Urothelium cell line (cell line): ENCODE results near the gene AMZ2.
"Not testable (repeated sequence)": the region's sequence is repeated elsewhere in the genome, so short reads cannot be mapped to it uniquely, and the experiment has no call there.

ENCODE experiments used
- DNase-seq: peaks from one replicate; pipeline ENCODE4 v3.0.0; 2011; ENCODE audit warnings: low spot score, mixed read lengths
- FAIRE-seq: peaks from 2 replicates; lab custom pipeline; 2011; peaks lifted over from hg19 to GRCh38; lab: Jason Lieb, UNC

The AMZ2 gene

DNA sequence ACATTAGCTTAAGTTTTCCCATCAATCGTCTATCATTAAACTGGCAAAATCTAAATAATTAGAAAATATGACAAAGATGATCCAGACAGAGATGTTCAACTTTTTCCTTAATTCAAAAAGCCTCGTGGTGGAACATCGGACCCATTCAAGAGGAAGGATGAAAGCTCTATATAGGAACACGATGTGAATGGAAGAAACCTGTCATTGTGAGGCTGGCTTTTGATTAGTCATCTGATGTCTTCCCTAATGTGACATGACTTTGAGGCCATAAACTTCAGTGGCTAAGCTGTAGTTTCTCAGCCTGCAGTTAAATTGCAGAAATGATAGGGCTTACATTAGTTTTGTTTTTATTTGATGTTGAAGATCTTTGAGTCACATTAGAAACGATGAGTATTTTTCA lies 1.0 kb downstream of the AMZ2 start:
- DNase-seq = no peak
- FAIRE-seq = no peak

DNA sequence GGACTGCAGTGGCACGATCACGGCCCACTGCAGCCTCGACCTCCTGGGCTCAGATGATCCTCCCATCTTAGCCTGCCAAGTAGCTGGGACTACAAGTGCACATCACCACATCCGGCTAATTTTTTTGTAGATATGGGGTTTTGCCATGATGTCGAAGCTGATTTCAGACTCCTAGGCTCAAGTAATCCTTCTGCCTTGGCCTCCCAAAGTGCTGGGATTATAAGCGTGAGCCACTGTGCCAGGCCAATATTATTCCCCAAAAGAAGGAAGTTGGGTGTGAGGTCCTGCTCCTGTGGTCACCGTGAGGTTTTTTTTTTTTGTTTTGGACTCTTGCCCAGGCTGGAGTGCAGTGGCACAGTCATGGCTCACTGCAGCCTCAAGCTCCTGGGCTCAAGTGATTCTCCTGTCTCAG lies 1.5 kb downstream of the AMZ2 start:
- no peak for DNase-seq
- no peak for FAIRE-seq

DNA sequence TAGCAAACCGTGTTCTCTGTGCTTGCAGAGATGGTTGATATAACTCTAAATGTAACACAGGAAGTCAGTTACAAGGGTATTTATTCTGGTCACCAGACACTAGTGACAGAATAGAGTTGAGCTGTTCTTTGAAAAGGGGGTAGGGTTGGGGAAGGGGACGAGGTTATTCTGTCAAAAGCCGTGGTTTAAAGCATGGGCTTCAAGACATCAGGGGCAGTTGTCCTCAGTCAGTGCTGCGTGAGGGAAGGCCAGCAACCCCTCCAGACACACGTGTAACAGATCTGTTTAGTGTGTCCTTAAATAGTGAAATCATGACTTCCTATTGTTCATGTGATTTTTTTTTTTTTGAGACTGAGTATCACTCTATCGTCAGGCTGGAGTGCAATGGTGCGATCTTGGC lies 5.6 kb downstream of the AMZ2 start:
- peak; percentile 56 for FAIRE-seq
- DNase-seq = not testable (repeated sequence)

DNA sequence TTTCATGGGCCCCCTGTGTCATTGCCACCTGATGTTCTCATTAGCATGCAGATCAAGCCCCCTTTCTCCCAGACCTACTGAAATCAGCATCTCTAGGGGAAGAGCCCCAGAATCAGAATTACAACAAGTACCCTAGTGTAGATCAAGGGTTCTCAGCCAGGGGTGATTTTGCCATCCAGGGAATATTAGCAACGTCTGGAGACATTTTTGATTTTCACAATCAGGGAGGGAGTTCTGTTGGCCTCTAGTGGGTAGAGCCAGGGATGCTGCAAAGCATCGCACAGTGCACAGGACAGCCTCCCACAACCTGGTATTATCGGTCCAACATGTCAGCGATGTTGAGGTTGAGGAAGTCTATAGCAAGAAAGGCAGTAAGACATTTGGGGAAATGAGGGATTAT lies 7.3 kb downstream of the AMZ2 start:
- no peak for FAIRE-seq

DNA sequence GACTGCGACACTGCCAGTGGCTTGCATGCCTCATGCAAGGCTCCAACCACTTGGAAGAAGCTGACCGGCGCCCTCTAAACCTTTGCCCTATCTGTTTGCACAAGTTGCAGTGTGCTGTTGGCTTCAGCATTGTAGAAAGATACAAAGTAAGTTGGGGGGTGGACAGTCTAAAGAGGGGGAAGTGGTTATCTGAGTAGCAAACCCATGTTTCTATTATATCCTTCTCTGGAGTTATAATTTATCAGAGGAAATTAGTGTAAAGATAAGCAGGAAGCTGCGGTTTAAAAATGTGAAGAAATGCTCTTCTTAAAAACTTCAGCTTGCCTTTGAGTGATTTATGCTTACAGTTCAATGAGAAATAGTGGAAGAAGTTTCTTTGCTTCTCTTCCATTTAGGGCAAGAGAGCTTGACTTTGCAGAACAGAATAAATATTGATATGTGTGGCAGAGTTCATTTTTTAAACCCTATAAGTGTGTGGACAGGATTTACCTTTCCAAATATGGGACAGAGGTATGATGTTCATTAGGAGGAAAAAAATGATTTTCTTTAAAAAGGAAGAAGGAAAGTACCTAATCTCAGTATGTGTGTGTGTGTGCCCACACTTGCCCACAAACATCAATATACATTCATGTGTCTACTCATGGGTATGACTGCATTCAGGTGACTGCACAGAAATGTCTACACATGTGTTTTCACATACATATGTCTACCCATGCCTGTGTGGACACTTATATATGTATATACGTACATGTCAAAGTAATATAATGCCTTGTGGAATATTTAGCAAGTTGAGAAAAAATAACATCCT lies 8.1 kb downstream of the AMZ2 start:
- DNase-seq (no peak), FAIRE-seq (no peak)

More for the DNA sequence above, 7.3 kb downstream of the AMZ2 start:
- no peak for DNase-seq

DNA sequence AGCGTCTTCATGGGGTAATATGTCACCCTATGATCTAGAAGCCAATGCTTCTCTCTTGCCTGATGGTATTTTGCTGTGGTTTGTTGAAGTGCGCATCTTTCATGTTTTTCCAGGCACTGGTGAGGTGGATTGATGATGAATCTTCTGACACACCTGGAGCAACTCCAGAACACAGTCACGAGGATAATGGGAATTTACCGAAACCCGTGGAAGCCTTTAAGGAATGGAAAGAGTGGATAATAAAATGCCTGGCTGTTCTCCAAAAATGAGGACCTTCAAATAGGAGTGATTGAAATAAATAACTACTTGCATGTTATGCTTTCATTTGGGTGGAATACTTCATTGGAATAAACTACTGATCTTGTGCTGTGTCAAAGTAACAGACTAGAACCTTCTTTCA lies 8.9 kb downstream of the AMZ2 start:
- not testable (repeated sequence) for DNase-seq, FAIRE-seq

DNA sequence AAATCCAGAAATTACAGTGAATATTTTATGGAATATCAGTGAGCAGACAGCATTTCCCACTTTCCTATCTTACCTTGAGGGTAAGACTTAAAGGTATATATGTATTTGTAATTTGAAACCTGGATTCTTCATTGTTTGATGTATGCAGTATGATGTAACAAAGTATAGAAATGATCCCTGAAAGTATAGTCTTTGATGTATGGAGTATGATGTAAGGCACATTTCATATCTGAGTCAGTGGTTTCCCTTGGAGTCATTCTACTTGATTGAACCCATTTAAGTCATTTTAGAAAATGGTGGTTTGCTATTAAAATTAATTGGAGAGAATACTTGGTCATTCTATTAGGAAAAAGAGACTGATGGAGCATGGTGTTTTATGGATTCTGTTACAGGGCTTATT lies 10.1 kb downstream of the AMZ2 start:
- DNase-seq (no peak), FAIRE-seq (no peak)

DNA sequence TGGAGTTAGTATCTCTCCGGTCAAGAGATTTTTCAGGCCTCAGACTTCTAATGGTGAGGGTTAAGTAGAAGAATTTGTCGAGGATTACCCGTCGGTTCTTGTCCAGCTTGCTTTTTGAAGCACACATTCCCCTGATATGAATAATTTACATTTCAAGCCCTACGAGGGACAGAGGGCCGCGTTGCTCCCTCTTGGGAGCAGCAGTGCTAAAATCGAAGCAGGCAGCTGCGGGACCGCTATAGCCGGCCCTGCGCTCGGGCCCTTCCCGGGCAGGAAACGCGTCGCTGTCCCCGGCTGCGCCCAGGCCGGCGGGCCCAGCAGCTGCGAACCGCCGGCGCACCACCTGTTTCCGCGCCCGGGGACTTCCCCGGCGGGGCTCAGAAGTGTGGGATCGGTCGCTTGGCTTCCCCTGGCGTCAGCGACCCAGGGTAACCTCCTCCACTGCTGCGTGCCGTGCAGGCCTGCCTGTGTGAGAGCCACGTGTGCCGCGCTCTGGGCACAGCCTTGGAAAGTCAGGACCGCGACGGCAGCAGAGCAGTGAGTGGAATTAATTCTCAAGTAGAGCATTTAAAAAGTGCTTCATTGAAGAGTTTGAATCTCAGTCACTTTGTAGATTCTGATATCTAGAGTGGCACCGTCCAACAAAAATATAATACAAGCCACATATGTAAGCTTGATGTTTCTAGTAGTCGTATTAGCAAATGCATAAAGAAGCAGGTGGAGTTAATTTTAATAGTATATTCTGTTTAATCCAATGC lies 11.2 kb downstream of the AMZ2 start:
- not testable (repeated sequence) for DNase-seq
- FAIRE-seq = peak; percentile 86

DNA sequence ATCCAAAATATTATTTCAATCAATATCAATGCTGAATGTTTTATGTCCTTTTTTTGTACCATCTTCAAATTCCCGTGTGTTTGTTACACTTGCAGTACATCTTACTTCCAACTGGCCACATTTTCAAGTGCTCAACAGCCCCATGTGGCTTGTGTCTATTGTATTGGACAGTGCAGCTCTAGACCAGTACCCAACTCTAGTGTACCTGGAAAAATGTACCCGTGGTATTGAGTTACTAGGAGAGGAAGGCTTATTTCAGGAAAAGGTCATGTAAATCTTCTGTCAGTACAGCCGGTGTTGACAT lies 11.8 kb downstream of the AMZ2 start:
- FAIRE-seq = peak; percentile 74
- DNase-seq = not testable (repeated sequence)

DNA sequence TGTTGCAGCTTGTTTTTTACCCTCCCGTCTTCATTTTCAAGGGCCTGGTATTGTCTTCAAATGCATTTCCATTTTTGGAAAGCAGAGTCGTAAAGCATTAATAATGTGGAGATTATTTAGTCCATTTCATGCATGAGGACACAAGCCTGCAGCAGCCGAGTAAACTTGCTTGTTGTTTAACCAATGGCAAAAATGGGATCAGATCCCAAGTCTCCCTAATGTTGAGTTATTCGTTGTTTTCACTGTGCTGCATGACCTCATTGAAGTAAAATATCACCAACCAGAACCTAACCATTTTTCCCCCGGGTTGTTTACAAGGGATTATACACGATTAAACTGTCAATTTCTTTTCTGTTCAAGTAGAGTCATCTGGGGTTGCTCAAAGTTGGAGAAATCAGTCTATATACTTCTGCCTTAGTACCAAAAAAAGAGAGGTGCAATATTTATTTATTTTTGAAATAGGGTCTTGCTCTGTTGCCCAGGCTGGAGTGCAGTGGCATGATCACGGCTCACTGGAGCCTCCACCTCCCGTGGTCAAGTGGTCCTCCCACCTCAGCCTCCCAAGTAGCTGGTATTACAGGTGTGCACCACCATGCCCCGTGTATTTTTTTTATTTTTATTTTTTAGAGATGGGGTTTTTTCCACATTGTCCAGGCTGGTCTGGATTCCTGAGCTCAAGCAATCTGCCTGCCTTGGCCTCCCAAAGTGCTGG lies 12.4 kb downstream of the AMZ2 start:
- DNase-seq = no peak
- no peak for FAIRE-seq

DNA sequence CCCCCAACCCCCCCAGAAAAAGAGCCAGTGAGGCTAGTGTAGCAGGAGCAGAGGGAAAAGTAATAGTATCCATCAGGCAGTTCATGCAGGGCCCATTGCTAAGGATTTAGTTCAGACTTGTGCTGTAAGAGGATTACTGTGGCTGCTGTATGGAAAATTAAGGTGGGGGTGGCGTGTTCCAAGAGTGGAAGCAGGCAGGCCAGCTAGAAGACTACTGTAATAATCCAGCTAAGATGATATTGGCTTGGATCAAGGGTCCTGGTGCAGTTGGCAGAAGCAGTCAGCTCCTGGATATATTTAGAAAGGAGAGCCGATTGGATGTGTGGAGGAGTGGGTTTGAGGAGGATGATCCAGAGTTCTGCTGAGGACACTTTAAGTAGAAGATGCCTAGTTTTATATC lies 14.6 kb downstream of the AMZ2 start:
- not testable (repeated sequence) for FAIRE-seq

DNA sequence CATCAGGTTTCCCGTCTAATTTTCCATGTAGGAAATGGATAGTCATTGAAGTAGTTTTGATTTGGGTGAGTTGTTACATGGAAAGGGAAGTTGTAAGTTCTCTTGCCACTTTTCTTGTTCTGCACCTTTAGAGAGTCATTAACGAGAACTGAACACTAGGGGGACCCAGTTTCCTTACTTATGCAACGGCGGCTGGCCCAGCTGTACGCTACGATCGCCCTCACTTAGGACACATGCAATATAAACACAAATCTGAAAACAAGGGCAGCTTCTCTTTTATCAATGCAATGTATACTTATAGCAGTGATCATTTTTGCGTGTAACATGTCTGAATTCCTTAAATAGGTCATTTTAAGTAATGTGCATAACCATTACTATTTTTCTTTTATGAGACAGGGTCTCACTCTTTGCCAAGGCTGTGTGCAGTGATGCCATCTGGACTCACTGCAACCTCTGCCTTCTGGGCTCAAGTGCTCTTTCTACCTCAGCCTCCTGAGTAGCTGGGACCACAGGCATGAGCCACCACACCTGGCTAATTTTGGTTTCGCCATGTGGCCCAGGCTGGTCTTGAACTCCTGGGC lies 15.3 kb downstream of the AMZ2 start:
- DNase-seq = peak; percentile 21
- peak; percentile 87 for FAIRE-seq

More for the DNA sequence above, 14.6 kb downstream of the AMZ2 start:
- DNase-seq = not testable (repeated sequence)

DNA sequence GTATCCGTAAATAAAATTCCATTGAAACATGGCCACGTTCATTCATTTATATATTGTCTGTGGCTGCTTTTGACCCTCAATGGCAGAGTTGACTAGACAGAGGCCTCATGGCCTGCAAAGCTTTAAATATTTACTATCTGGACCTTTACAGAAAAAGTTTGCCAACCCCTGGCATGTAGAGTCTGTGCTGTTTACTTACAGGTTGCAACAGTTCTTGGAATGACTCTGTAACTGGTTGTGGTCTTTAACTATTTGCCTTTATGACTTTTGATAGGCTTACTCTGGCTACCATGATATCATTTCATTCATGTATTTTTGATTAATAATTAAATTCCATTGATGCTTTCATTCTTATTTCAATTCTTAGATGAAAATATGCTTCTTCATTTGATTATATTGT lies 18.0 kb downstream of the AMZ2 start:
- not testable (repeated sequence) for FAIRE-seq, DNase-seq

DNA sequence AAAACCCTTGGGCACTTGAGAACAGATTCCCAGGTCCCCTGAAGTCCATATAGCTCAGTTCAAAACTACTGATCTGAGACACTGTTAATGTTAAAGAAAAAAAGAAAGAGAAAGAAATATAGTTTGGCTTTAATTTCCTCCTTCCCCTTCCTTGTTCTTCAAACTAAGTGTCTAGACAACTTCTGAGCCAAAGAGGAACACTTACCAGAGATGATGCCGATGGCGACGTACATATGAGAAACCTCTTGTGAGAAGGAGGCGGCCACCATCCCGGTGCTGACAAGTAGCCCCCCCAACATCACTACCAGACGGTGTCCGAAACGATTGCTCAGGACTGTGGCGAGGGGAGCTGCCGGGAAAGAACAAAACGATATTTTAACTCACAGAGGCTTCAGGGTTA lies 25.9 kb downstream of the AMZ2 start:
- no peak for FAIRE-seq

DNA sequence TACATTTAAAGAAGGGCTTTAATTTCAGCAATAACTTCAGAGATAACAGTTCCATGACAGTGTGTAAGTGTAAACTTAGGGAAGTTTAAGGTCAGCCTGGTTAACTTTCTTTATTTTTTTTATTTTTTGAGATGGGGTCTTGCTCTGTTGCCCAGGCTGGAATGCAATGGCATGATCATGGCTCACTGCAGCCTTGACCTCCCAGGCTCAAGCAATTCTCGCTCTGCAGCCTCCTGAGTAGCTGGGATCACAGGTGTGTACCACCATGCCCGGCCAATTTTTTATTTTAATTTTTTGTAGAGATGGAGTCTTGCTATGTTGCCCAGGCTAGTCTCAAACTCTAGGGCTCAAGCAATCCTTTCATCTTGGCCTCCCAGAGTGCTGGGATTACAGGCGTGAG lies 28.5 kb downstream of the AMZ2 start:
- not testable (repeated sequence) for DNase-seq

More for the DNA sequence above, 25.9 kb downstream of the AMZ2 start:
- DNase-seq = no peak

DNA sequence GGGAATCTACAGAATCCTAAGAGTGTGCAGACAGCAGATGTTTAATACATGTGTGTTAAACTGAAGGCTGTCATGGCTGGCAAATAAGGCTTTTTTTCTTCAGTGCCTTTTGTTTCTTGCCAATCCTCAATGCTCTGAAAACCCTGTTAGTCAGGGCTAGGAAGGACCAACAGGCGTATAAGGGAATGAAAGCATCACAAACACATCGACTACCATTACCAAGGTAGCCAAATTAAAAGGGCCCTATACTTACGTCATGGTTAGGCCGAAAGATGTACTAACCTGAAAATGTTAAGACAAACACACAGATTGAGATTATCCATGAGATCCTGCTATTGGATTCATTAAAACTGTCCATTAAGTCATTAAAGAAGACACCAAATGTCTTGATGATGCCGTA lies 30.0 kb downstream of the AMZ2 start:
- DNase-seq = no peak
- FAIRE-seq = no peak

More for the DNA sequence above, 28.5 kb downstream of the AMZ2 start:
- FAIRE-seq = not testable (repeated sequence)

DNA sequence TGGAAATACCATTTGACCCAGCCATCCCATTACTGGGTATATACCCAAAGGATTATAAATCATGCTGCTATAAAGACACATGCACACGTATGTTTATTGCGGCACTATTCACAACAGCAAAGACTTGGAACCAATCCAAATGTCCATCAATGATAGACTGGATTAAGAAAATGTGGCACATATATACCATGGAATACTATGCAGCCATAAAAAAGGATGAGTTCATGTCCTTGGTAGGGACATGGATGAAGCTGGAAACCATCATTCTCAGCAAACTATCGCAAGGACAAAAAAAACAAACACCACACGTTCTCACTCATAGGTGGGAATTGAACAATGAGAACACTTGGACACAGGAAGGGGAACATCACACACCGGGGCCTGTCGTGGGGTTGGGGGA lies 34.1 kb downstream of the AMZ2 start:
- not testable (repeated sequence) for FAIRE-seq, DNase-seq

DNA sequence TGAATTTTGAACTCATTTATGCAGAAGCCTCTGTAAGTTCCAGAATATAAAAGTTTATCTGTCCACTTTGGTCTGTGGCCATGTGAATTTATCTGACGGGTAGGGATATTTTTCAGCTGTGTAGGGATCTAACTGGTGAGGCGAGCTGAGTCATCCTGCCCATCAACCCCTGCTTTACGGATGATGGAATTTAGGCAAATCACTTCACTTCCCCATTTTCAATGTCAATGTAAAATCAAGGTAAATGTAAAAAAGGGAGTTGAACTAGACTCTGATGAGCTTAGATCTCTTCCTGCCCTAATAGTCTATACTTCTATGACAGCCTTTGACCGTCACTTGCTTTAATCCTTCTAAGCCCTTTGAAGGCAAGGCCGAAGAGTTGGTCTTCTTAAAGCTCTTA lies 40.5 kb downstream of the AMZ2 start:
- FAIRE-seq (no peak), DNase-seq (no peak)

DNA sequence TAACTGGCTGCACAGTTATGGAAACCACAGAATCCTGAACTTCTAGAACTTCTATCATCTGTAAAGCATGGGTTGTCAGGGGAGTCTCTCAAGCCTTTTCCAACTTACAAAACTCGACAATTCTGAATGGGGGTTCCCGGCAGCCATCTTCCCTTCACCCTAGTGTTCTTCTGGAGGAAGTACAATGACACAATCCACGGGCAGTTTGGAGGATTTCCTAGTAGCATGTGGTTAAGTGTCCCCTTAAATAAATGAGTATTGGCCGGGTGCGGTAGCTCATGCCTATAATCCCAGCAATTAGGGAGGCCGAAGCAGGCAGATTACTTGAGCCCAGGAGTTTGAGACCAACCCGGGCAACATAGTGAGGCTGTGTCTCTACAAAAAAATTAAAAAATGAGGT lies 41.0 kb downstream of the AMZ2 start:
- DNase-seq = no peak
- no peak for FAIRE-seq

DNA sequence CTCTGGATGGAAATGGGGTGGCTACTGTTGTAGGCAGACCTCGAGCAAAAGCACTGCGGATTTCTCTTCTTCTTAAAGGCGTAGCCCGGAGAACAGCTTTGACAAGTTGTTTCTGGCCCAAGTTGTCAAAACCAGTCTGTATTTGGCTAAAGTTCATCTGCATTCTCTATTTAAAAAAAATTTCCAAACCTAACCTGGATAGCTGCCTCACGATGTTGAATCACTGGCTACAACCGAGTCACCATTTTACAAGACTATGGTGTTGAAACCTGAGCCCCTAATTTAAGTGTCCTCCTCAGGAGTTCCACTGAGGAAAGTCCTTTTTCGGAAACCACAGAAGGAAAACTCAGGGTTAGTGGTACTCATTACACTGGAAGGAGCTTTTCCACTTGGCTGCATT lies 41.6 kb downstream of the AMZ2 start:
- no peak for FAIRE-seq
- no peak for DNase-seq

DNA sequence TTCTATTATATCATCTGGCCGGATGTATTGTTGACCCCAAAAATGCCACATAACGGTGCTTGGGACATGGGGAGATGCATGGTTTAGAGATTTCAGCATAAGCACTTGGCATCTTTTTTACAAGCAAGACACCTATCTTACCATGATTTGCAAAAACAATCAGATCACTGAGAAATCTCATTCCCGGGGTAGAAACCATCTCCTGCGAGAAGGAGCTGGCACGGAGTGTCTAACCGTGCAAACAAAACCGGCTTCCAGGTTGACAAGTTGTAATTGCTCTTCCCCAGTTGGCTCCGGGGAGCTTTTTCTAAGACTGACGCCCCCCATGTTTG lies 42.1 kb downstream of the AMZ2 start:
- FAIRE-seq = no peak

More for the DNA sequence above, 42.1 kb downstream of the AMZ2 start:
- no peak for DNase-seq
